Psoas muscle (tissue), 8 donors: Measurements from ENCODE around the gene TULP4. TPM values are rescaled to one million over a fixed set of nuclear protein-coding genes. Genes with fewer than 3 reads are reported as not detected.

Source experiments
- ATAC-seq, 4 donors: fragments of 200-7000 bp; cut with Tn5 transposase; one replicate each; pipeline ENCODE4 v1.9.1; 2020; ENCODE audit warnings: moderate library complexity in 3 of 4, mild to moderate bottlenecking in 2 of 4
- DNase-seq, 2 donors: peaks; one replicate each; pipeline ENCODE4 v3.0.0-alpha.2; 2020
- H3K27ac ChIP-seq: fragments of 200-600 bp; one replicate; pipeline ENCODE4 v1.8.0; 2022
- H3K27me3 ChIP-seq, 3 donors: fragments of 200-600 bp in 1 of 3; one replicate each; pipeline versions ENCODE4 v1.6.1 to v1.8.0; 2013 to 2022; ENCODE audit warnings: low read length in 2 of 3, mild to moderate bottlenecking in 2 of 3, moderate library complexity in 1 of 3; ENCODE audit not compliant: insufficient read depth in 3 of 3
- H3K36me3 ChIP-seq, 2 donors: fragments of 200-600 bp in 1 of 2; one replicate each; pipeline versions ENCODE4 v1.6.1 to v1.8.0; 2013 to 2022; ENCODE audit warnings: low read depth in 1 of 2, mild to moderate bottlenecking in 1 of 2, moderate library complexity in 1 of 2; ENCODE audit not compliant: insufficient read depth in 1 of 2
- H3K4me1 ChIP-seq: fragments of 200-600 bp; one replicate; pipeline ENCODE4 v1.8.0; 2022
- H3K4me3 ChIP-seq: fragments of 200-600 bp; one replicate; pipeline ENCODE4 v1.8.0; 2022; ENCODE audit warnings: mild to moderate bottlenecking
- H3K9me3 ChIP-seq: fragments of 200-600 bp; one replicate; pipeline ENCODE4 v1.8.0; 2022
- WGBS, 3 donors: extraction: QIAGEN DNeasy Blood & Tissue Kit; methylation state at CpG; one replicate each; pipeline versions ENCODE4 v1.1.6 to v1.1.7; 2013; 5-methylcytosine and 5-hydroxymethylcytosine counted together
- intact Hi-C, 2 donors: fragments of 100-400 bp; cut with DNase I; formaldehyde crosslinking; loops; one replicate each; pipeline versions ENCODE4 v1.11.0 to v1.14.2; 2022
- polyA plus RNA-seq, 3 donors: library from polyadenylated mRNA; stranded (reverse); fragments of 200-250 nt; gene quantifications; one replicate each; pipeline ENCODE4 v1.2.3, GENCODE V29; 2013
- total RNA-seq, 4 donors: library from RNA; stranded (reverse); fragmentation: NEBNext Ultra II Directional in 2 of 4; extraction: Animal tissue kit (Norgen Biotek cat#: 25700) in 2 of 4; gene quantifications; one replicate each; pipeline versions ENCODE4 v1.2.1 to v1.2.4, GENCODE V29; 2021 to 2023
- TF ChIP-seq, protein P1 (sequence below): fragments of 200-600 bp; IDR thresholded peaks from one replicate; pipeline ENCODE4 v1.8.0; 2022; ENCODE audit warnings: antibody characterized with exemption
- donor health status: healthy with polysubstance abuse.
- donor health status: DM: no; HTN: no; CAD: no; lungs with moderate emphysema.
- donor health status: Bipolar disorder and iron deficiency.
- donor health status: healthy.
- donor health status: DM: yes; HTN: yes; CAD: no.
- donor health status: DM: no; HTN: no; CAD: no.
- donor health status: DM: no; HTN: no; CAD: no.
- donor health status: DM: yes; HTN: yes; CAD: no.

The TULP4 gene
- total and polyA plus RNA-seq, 7 donors = 2.2 to 103 (median 63.2) TPM

DNA sequence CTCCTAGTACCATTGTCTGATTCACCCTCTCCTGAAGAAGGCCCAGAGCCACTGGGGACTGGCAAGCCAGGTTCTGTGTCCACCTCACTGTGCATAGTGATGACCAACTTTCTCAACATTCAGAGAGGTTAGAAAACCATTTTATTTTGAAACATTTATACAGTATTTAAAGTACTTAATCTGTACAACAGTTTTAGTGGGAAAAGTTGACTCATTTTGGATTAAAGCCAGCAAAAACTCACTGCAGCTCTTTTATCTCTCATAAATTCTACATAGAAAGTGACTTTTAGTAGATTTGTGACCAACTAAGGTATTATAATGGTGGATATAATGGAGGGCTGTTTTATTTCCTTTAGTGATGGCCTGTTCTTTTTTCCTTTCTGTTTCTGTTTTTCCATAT, 9.7 kb downstream of the TULP4 start:
- H3K4me3 ChIP-seq = no peak overlapping the region
- peaks cover 27% of the 10 kb centered on the region for H3K4me1 ChIP-seq
- ATAC-seq (no peak), DNase-seq (no peak)
- H3K27ac ChIP-seq = no peak overlapping the region
- H3K9me3 ChIP-seq = peaks cover 1% of the 10 kb centered on the region
- no peaks in the 10 kb centered on the region for H3K27me3 ChIP-seq
- TF ChIP-seq, protein P1, sequence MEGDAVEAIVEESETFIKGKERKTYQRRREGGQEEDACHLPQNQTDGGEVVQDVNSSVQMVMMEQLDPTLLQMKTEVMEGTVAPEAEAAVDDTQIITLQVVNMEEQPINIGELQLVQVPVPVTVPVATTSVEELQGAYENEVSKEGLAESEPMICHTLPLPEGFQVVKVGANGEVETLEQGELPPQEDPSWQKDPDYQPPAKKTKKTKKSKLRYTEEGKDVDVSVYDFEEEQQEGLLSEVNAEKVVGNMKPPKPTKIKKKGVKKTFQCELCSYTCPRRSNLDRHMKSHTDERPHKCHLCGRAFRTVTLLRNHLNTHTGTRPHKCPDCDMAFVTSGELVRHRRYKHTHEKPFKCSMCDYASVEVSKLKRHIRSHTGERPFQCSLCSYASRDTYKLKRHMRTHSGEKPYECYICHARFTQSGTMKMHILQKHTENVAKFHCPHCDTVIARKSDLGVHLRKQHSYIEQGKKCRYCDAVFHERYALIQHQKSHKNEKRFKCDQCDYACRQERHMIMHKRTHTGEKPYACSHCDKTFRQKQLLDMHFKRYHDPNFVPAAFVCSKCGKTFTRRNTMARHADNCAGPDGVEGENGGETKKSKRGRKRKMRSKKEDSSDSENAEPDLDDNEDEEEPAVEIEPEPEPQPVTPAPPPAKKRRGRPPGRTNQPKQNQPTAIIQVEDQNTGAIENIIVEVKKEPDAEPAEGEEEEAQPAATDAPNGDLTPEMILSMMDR = no peak
- intact Hi-C loops = no loop called here
- no peaks in the 10 kb centered on the region for H3K36me3 ChIP-seq

DNA sequence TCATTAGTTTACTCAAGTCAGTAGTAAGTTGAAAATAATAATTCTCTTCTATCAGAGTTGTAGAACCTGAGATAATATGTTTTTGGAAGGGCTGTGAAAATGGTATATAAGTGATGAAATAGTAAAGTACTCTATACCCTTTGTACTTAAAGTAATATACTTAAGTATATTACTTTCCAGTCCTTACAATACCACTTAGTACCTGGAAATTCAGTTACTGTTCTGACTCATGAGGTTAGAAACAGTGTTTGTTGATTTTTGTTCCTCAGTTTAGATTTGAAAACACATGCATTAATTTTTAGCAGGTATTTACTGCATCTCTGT, 10.1 kb downstream of the TULP4 start:
- no peaks in the 10 kb centered on the region for H3K27me3 ChIP-seq
- intact Hi-C loops = no loop called here
- TF ChIP-seq, protein P1 = no peak
- no peak for ATAC-seq
- no peaks in the 10 kb centered on the region for H3K36me3 ChIP-seq
- peaks cover 27% of the 10 kb centered on the region for H3K4me1 ChIP-seq
- H3K27ac ChIP-seq = no peak overlapping the region
- H3K9me3 ChIP-seq = no peaks in the 10 kb centered on the region
- H3K4me3 ChIP-seq = no peak overlapping the region
- DNase-seq = no peak

DNA sequence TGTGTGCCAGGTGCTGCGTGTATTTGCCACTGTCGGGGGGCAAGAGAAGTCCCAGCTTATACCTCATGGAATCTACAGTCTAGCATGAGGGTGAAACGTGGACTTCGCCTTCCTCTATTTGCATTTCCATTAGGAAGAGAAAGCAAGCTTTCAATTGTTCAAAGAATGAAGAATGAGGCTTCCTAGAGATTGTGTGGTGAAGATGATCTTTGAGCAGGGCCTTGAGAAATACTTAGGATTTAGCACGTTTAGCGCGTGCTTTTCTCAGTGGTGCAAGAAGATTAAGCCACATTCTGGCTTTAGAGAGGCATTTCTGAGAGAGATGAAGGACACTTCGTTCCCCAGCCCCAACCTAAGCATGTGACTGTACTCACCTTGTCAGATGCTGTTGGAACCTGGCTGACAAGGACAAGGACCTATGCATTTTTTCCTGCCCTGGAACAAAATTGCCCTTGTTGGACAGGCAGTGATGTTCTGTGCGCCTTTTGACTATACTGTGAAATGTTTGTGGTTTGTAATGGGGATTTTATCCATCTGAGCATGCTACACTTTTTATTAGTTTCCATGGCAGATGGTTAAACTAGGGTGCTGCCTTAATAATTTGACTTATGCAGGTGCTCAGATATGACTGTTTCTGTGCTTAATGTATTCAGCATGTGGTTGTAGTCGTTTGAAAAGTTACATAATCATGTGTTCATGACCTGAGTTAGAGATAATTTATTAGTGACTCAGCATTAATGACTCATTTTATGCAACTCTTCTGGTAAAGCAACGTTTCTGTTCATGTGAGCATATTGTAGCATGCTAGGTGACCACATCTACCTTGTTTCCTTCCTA, 10.7 kb downstream of the TULP4 start:
- 58 to 76% (median 65%) methylated on average over 11 of the region's 11 CpGs for WGBS, 3 donors
- no peak for DNase-seq
- no peak overlapping the region for H3K27ac ChIP-seq
- no peaks in the 10 kb centered on the region for H3K9me3 ChIP-seq
- TF ChIP-seq, protein P1 = no peak
- intact Hi-C loops = no loop called here
- H3K4me3 ChIP-seq = no peak overlapping the region
- H3K36me3 ChIP-seq = no peaks in the 10 kb centered on the region
- peaks cover 27% of the 10 kb centered on the region for H3K4me1 ChIP-seq
- ATAC-seq = peak; percentile 39 to 61 (median 54)
- no peaks in the 10 kb centered on the region for H3K27me3 ChIP-seq

DNA sequence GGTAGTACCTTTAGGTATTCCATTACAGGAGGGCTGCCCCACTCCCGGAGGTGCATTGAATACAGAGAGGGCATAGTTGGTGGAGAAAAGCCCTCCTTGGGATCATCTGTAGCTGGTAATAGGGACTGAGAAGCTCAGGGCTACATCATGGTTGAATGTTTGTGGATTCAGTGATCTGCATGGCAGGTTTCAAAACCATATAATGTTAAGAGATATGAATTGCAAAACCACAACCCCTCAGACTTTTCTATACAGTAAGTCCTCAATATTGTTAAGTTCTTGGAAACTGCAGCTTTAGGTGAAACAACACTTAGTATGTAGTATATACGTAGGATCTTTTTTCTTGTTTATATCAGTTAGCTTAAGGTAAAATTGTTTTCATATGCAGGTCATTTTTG, 11.3 kb downstream of the TULP4 start:
- TF ChIP-seq, protein P1 = no peak
- ATAC-seq (peak in 1 of 4 donors; percentile 11), DNase-seq (no peak)
- WGBS, 3 donors = 89 to 94% (median 93%) methylated on average over 2 of the region's 2 CpGs
- H3K4me3 ChIP-seq = no peak overlapping the region
- H3K36me3 ChIP-seq = no peaks in the 10 kb centered on the region
- no peaks in the 10 kb centered on the region for H3K27me3 ChIP-seq
- intact Hi-C loops = no loop called here
- no peaks in the 10 kb centered on the region for H3K9me3 ChIP-seq
- H3K27ac ChIP-seq = no peak overlapping the region
- H3K4me1 ChIP-seq = peaks cover 27% of the 10 kb centered on the region

DNA sequence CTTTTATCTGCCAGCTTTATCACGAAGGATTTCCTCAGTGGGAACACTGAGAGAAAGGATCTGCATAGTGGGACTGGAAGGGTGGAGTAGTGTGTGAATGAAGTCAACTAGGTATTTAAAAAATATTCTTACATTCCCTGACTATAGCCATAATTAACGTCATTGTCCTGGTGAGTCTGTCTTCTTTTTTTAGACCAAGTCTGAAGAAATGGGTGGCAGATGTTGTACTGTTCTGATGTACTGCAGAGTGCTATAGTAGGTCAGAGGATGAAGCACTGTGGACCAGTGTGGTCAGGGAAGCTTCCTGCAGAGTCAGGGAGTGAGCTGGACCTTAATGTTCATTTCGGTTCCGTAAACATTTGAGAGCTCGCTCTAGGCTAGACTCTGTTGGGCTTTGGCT, 11.9 kb downstream of the TULP4 start:
- intact Hi-C loops = no loop called here
- Histone ChIP-seq H3K4me3 (no peak overlapping the region), H3K4me1 (peaks cover 27% of the 10 kb centered on the region), H3K27ac (no peak overlapping the region), H3K27me3 (no peaks in the 10 kb centered on the region), H3K36me3 (no peaks in the 10 kb centered on the region), H3K9me3 (no peaks in the 10 kb centered on the region)
- peak; percentile 87 to 95 (median 92) for ATAC-seq
- TF ChIP-seq, protein P1 = no peak
- DNase-seq = no peak
- WGBS, 3 donors = 68 to 76% (median 72%) methylated on average over 5 of the region's 5 CpGs
